H9 (cell line): ENCODE results near the gene TIMM50. TPM values are rescaled to one million over a fixed set of nuclear protein-coding genes. Genes with fewer than 3 reads are reported as not detected.

Source experiments
- DNase-seq: peaks from one replicate; pipeline ENCODE4 v3.0.0-alpha.2; 2017
- H2AFZ ChIP-seq: one replicate; pipeline ENCODE4 v1.6.1; 2013; ENCODE audit warnings: mild to moderate bottlenecking, low read length, control low read depth, moderate library complexity
- H2AK5ac ChIP-seq: 2 replicates; pipeline ENCODE4 v1.6.1; 2013; ENCODE audit warnings: low read length, control low read depth, mixed read lengths; ENCODE audit not compliant: insufficient read length
- H2BK120ac ChIP-seq: one replicate; pipeline ENCODE4 v1.6.1; 2013; ENCODE audit warnings: low read depth, mild to moderate bottlenecking, low read length, control low read depth, inconsistent platforms; ENCODE audit not compliant: poor library complexity, severe bottlenecking
- H2BK12ac ChIP-seq: 2 replicates; pipeline ENCODE4 v1.6.1; 2013; ENCODE audit warnings: low read length, control low read depth, mixed read lengths, low read depth; ENCODE audit not compliant: insufficient read length
- H2BK15ac ChIP-seq: 2 replicates; pipeline ENCODE4 v1.6.1; 2013; ENCODE audit warnings: low read depth, low read length, control low read depth
- H2BK20ac ChIP-seq: one replicate; pipeline ENCODE4 v1.6.1; 2013; ENCODE audit warnings: low read depth, mild to moderate bottlenecking, low read length, control low read depth, inconsistent platforms; ENCODE audit not compliant: poor library complexity, severe bottlenecking
- H2BK5ac ChIP-seq: 2 replicates; pipeline ENCODE4 v1.6.1; 2013; ENCODE audit warnings: low read length, control low read depth, mixed read lengths; ENCODE audit not compliant: insufficient read length
- H3K14ac ChIP-seq: 2 replicates; pipeline ENCODE4 v1.6.1; 2013; ENCODE audit warnings: low read length, control low read depth; ENCODE audit not compliant: insufficient read depth
- H3K18ac ChIP-seq: 2 replicates; pipeline ENCODE4 v1.6.1; 2013; ENCODE audit warnings: low read depth, mild to moderate bottlenecking, mixed read lengths, low read length, control low read depth; ENCODE audit not compliant: insufficient read length
- H3K23ac ChIP-seq: 2 replicates; pipeline ENCODE4 v1.6.1; 2013; ENCODE audit warnings: low read length, control low read depth, mixed read lengths, low read depth; ENCODE audit not compliant: insufficient read length
- H3K23me2 ChIP-seq: 2 replicates; pipeline ENCODE4 v1.6.1; 2013; ENCODE audit warnings: low read depth, mild to moderate bottlenecking, mixed read lengths, low read length, control low read depth; ENCODE audit not compliant: insufficient read length, poor library complexity, severe bottlenecking
- H3K27ac ChIP-seq: 2 replicates; pipeline ENCODE4 v1.5.1; 2013; ENCODE audit warnings: low read length, control low read depth, mixed read lengths, low read depth; ENCODE audit not compliant: insufficient read length
- H3K27me3 ChIP-seq: 2 replicates; pipeline ENCODE4 v1.6.1; 2013; ENCODE audit warnings: low read length, control low read depth, inconsistent platforms; ENCODE audit not compliant: insufficient read depth
- H3K4ac ChIP-seq: 2 replicates; pipeline ENCODE4 v1.6.1; 2013; ENCODE audit warnings: low read depth, mild to moderate bottlenecking, control low read depth, inconsistent platforms, low read length, moderate library complexity
- H3K4me1 ChIP-seq: 2 replicates; pipeline ENCODE4 v1.6.1; 2013; ENCODE audit warnings: low read length, control low read depth, inconsistent platforms; ENCODE audit not compliant: insufficient read depth
- H3K4me2 ChIP-seq: 2 replicates; pipeline ENCODE4 v1.6.1; 2013; ENCODE audit warnings: low read length, control low read depth, mixed read lengths; ENCODE audit not compliant: insufficient read length, insufficient read depth
- H3K56ac ChIP-seq: 2 replicates; pipeline ENCODE4 v1.6.1; 2013; ENCODE audit warnings: low read depth, mild to moderate bottlenecking, mixed read lengths, low read length, control low read depth; ENCODE audit not compliant: insufficient read length
- H3K79me1 ChIP-seq: 2 replicates; pipeline ENCODE4 v1.6.1; 2013; ENCODE audit warnings: low read depth, mild to moderate bottlenecking, moderate library complexity, low read length, control low read depth, inconsistent platforms; ENCODE audit not compliant: insufficient read depth, poor library complexity, severe bottlenecking
- H3K79me2 ChIP-seq: 2 replicates; pipeline ENCODE4 v1.6.1; 2013; ENCODE audit warnings: low read length, control low read depth, inconsistent platforms; ENCODE audit not compliant: insufficient read depth
- H3K9ac ChIP-seq: 2 replicates; pipeline ENCODE4 v1.6.1; 2013; ENCODE audit warnings: low read length, control low read depth, mixed read lengths; ENCODE audit not compliant: insufficient read length; ENCODE audit errors: extremely low read depth
- H3K9me3 ChIP-seq: one replicate; pipeline ENCODE4 v1.6.1; 2013; ENCODE audit warnings: low read depth, low read length, inconsistent platforms; ENCODE audit not compliant: control insufficient read depth
- H3T11ph ChIP-seq: one replicate; pipeline ENCODE4 v1.6.1; 2013; ENCODE audit warnings: mild to moderate bottlenecking, low read length, control low read depth, inconsistent platforms
- H4K20me1 ChIP-seq: one replicate; pipeline ENCODE4 v1.6.1; 2013; ENCODE audit not compliant: control insufficient read depth, insufficient read length, insufficient read depth
- H4K5ac ChIP-seq: 2 replicates; pipeline ENCODE4 v1.6.1; 2013; ENCODE audit warnings: low read depth, mild to moderate bottlenecking, mixed read lengths, low read length, control low read depth; ENCODE audit not compliant: insufficient read length
- H4K8ac ChIP-seq: replicated peaks from 2 replicates; pipeline ENCODE4 v1.6.1; 2013; ENCODE audit warnings: low read length, control low read depth, mixed read lengths, low read depth; ENCODE audit not compliant: insufficient read length
- H4K91ac ChIP-seq: 2 replicates; pipeline ENCODE4 v1.6.1; 2013; ENCODE audit warnings: low read depth, mild to moderate bottlenecking, moderate library complexity, mixed read lengths, low read length, control low read depth; ENCODE audit not compliant: insufficient read length
- H3K27ac Mint-ChIP-seq, 3 experiments: 2 replicates in 2 of 3; 3 replicates in 1 of 3; pipeline ENCODE4 v1.8.0; 2020 to 2021; ENCODE audit warnings: mixed read lengths in 3 of 3, mild to moderate bottlenecking in 1 of 3, moderate library complexity in 1 of 3
- H3K27me3 Mint-ChIP-seq: 2 replicates; pipeline ENCODE4 v1.8.0; 2021; ENCODE audit warnings: low read depth, mild to moderate bottlenecking, moderate library complexity, mixed read lengths
- H3K36me3 Mint-ChIP-seq, 3 experiments: 2 replicates in 2 of 3; 3 replicates in 1 of 3; pipeline ENCODE4 v1.8.0; 2020 to 2021; ENCODE audit warnings: low read depth in 3 of 3, mixed read lengths in 3 of 3; ENCODE audit not compliant: insufficient read depth in 1 of 3
- H3K4me1 Mint-ChIP-seq, 2 experiments: 2 replicates each; pipeline ENCODE4 v1.8.0; 2020; ENCODE audit warnings: mixed read lengths in 2 of 2
- H3K4me3 Mint-ChIP-seq, 2 experiments: 2 replicates in 1 of 2; 3 replicates in 1 of 2; pipeline ENCODE4 v1.8.0; 2020 to 2021; ENCODE audit warnings: mild to moderate bottlenecking in 2 of 2, mixed read lengths in 2 of 2, moderate library complexity in 1 of 2
- H3K9me3 Mint-ChIP-seq, 2 experiments: 2 replicates in 1 of 2; 3 replicates in 1 of 2; pipeline ENCODE4 v1.8.0; 2020; ENCODE audit warnings: mild to moderate bottlenecking in 2 of 2, mixed read lengths in 2 of 2, moderate library complexity in 1 of 2
- CTCF ChIP-seq: fragments of 200-600 bp; sonication (generic); conservative IDR thresholded peaks from 3 replicates; pipeline ENCODE4 v1.8.0; 2021; ENCODE audit warnings: antibody characterized with exemption, mild to moderate bottlenecking
- WGBS: extraction: QIAGEN DNeasy Blood & Tissue Kit; methylation state at CpG from one replicate; pipeline ENCODE4 v1.1.7; 2013; ENCODE audit warnings: missing lambda C conversion rate, low lambda C conversion rate, mixed read lengths; ENCODE audit not compliant: insufficient read length; ENCODE audit errors: extremely low coverage; 5-methylcytosine and 5-hydroxymethylcytosine counted together
- total RNA-seq: library from RNA; stranded (reverse); gene quantifications from 2 replicates; pipeline ENCODE4 v1.2.1, GENCODE V29; 2021

Gene TIMM50
- total RNA-seq, 1 experiment from 2014 or later = 128 TPM

GRCh38 chr19:39434123-39435076, 46.2 kb upstream of the TIMM50 start:
- Histone ChIP-seq H4K5ac (no peak overlapping the region), H2BK5ac (no peak overlapping the region), H3K14ac (no peak overlapping the region), H3K79me1 (peaks cover 9% of the 10 kb centered on the region), H3K4ac (no peak overlapping the region), H3K4me1 (no peaks in the 10 kb centered on the region), H3K23me2 (peaks cover 10% of the 10 kb centered on the region), H4K20me1 (no peaks in the 10 kb centered on the region), H2AK5ac (no peak overlapping the region), H3K27me3 (no peaks in the 10 kb centered on the region), H4K8ac (no peak overlapping the region), H3K9me3 (no peaks in the 10 kb centered on the region), H2BK15ac (no peak overlapping the region), H3T11ph (no peak overlapping the region), H2BK12ac (no peak overlapping the region), H3K23ac (no peak overlapping the region), H2AFZ (no peak overlapping the region), H3K4me2 (peak overlapping the region; percentile 75), H2BK120ac (no peak overlapping the region), H2BK20ac (no peak overlapping the region), H4K91ac (no peak overlapping the region), H3K18ac (no peak overlapping the region), H3K79me2 (peaks cover 6% of the 10 kb centered on the region; the same call in 1 of the 2 replicates), H3K9ac (peak overlapping the region; percentile 43), H3K27ac (peak overlapping the region; percentile 51), H3K56ac (no peak overlapping the region)
- DNase-seq = no peak
- Mint-ChIP-seq H3K4me1 (peaks cover 35 to 43% of the 10 kb centered on the region in 2 experiments), H3K4me3 (peak overlapping the region; percentile 98 to 100), H3K27me3 (peaks cover 5% of the 10 kb centered on the region), H3K9me3 (peaks cover 0 to 7% of the 10 kb centered on the region in 2 experiments; a peak in 2 of 5 replicates), H3K36me3 (peaks cover 32 to 40% (median 37%) of the 10 kb centered on the region in 3 experiments), H3K27ac (peak overlapping the region; percentile 75 to 92 (median 87); a peak in 6 of 7 replicates)
- no peak for TF ChIP-seq CTCF
- WGBS = no CpG with 5 or more reads among the region's 10 CpGs
